Hematopoietic multipotent progenitor cell treated with erythropoietin and hydrocortisone succinate and interleukin-3 and kit ligand, for 17 days (in vitro differentiated cells): ENCODE results near the gene DDC.

Experiments
- DNase-seq: peaks from one replicate; pipeline ENCODE4 v3.0.0-alpha.2; 2015; ENCODE audit warnings: low spot score

DDC gene

GRCh38 chr7:50564640-50565558, at the start of gene DDC:
DDC (minus strand) TSS chr7:50565405; CDS start chr7:50544085, 21,320 bp downstream.
- DNase-seq: no peak

GRCh38 chr7:50613473-50613872, 48.3 kb upstream of the DDC start:
- DNase-seq: no peak

- no peak for DNase-seq
Observed at GRCh38 chr7:50612704-50613103, 47.5 kb upstream of the DDC start.

- no peak for DNase-seq
Observed at GRCh38 chr7:50610521-50611277, 45.5 kb upstream of the DDC start.

GRCh38 chr7:50608196-50608906, 43.1 kb upstream of the DDC start:
- DNase-seq: no peak

GRCh38 chr7:50607524-50608125, 42.4 kb upstream of the DDC start:
- no peak for DNase-seq

- DNase-seq: no peak
Observed at GRCh38 chr7:50605059-50605458, 39.9 kb upstream of the DDC start.

- no peak for DNase-seq
Observed at GRCh38 chr7:50603287-50603686, 38.1 kb upstream of the DDC start.

- DNase-seq: no peak
Observed at GRCh38 chr7:50599385-50599784, 34.2 kb upstream of the DDC start.

- no peak for DNase-seq
Observed at GRCh38 chr7:50598460-50599343, 33.5 kb upstream of the DDC start.

- DNase-seq: no peak
Observed at GRCh38 chr7:50596484-50596883, 31.3 kb upstream of the DDC start.

GRCh38 chr7:50595491-50596102, 30.4 kb upstream of the DDC start:
- DNase-seq: no peak

GRCh38 chr7:50594734-50595485, 29.7 kb upstream of the DDC start:
- DNase-seq: no peak

- DNase-seq: no peak
Observed at GRCh38 chr7:50594136-50594535, 28.9 kb upstream of the DDC start.

- no peak for DNase-seq
Observed at GRCh38 chr7:50592940-50593339, 27.7 kb upstream of the DDC start.

- DNase-seq: no peak
Observed at GRCh38 chr7:50591480-50592438, 26.6 kb upstream of the DDC start.

- no peak for DNase-seq
Observed at GRCh38 chr7:50591098-50591479, 25.9 kb upstream of the DDC start.

GRCh38 chr7:50590535-50590934, 25.3 kb upstream of the DDC start:
- DNase-seq: no peak

- DNase-seq: no peak
Observed at GRCh38 chr7:50589364-50589763, 24.2 kb upstream of the DDC start.
